GM18508 (cell line): ENCODE measurements around the gene CCDC192.
"Not testable (repeated sequence)": the region's sequence is repeated elsewhere in the genome, so short reads cannot be mapped to it uniquely, and the experiment has no call there.

Experiments
- ATAC-seq: cut with Tn5 transposase; IDR thresholded peaks from one replicate; pipeline ENCODE4 v1.9.1; 2021; ENCODE audit warnings: moderate number of reproducible peaks; ENCODE audit not compliant: insufficient read depth, unreplicated experiment

The CCDC192 gene

GRCh38 chr5:127697894-127698600 lies 5.1 kb upstream of the CCDC192 start:
- ATAC-seq, result no peak

- no peak for ATAC-seq
Observed at GRCh38 chr5:127699416-127699815, 3.8 kb upstream of the CCDC192 start.

GRCh38 chr5:127700237-127700766 lies 2.9 kb upstream of the CCDC192 start:
- no peak for ATAC-seq

- ATAC-seq, result no peak
Observed at GRCh38 chr5:127702434-127702833, 757 bp upstream of the CCDC192 start.

GRCh38 chr5:127705120-127705892 lies 2.1 kb downstream of the CCDC192 start:
- ATAC-seq, result no peak

- ATAC-seq, result no peak
Observed at GRCh38 chr5:127706691-127707090, 3.5 kb downstream of the CCDC192 start.

- ATAC-seq, result no peak
Observed at GRCh38 chr5:127707209-127707608, 4.0 kb downstream of the CCDC192 start.

- ATAC-seq, result not testable (repeated sequence)
Observed at GRCh38 chr5:127713083-127713482, 9.9 kb downstream of the CCDC192 start.

- no peak for ATAC-seq
Observed at GRCh38 chr5:127718181-127718580, 15.0 kb downstream of the CCDC192 start.

GRCh38 chr5:127723571-127723970 lies 20.4 kb downstream of the CCDC192 start:
- no peak for ATAC-seq

- ATAC-seq, result no peak
Observed at GRCh38 chr5:127725673-127726072, 22.5 kb downstream of the CCDC192 start.

GRCh38 chr5:127732963-127733362 lies 29.8 kb downstream of the CCDC192 start:
- no peak for ATAC-seq

GRCh38 chr5:127739348-127739747 lies 36.2 kb downstream of the CCDC192 start:
- ATAC-seq, result not testable (repeated sequence)

GRCh38 chr5:127739807-127740384 lies 36.7 kb downstream of the CCDC192 start:
- ATAC-seq, result no peak

- no peak for ATAC-seq
Observed at GRCh38 chr5:127741412-127741811, 38.2 kb downstream of the CCDC192 start.

- ATAC-seq, result no peak
Observed at GRCh38 chr5:127744241-127744640, 41.0 kb downstream of the CCDC192 start.

GRCh38 chr5:127746756-127747155 lies 43.6 kb downstream of the CCDC192 start:
- no peak for ATAC-seq

- ATAC-seq, result not testable (repeated sequence)
Observed at GRCh38 chr5:127752503-127753265, 49.5 kb downstream of the CCDC192 start.

GRCh38 chr5:127754259-127754658 lies 51.1 kb downstream of the CCDC192 start:
- ATAC-seq, result no peak

- no peak for ATAC-seq
Observed at GRCh38 chr5:127754706-127755105, 51.5 kb downstream of the CCDC192 start.
